NCI-H1694 (cell line): ENCODE data around the gene PBX3.
"Not testable (repeated sequence)": the region's sequence is repeated elsewhere in the genome, so short reads cannot be mapped to it uniquely, and the experiment has no call there.

Experiments used
- DNase-seq: peaks from one replicate; lab custom pipeline; 2025; lab: John Stamatoyannopoulos, UW

PBX3 gene

GRCh38 chr9:125823874-125824406, 76.8 kb downstream of the PBX3 start:
- DNase-seq = not testable (repeated sequence)

GRCh38 chr9:125825762-125826161, 78.6 kb downstream of the PBX3 start:
- no peak for DNase-seq

- no peak for DNase-seq
Observed at GRCh38 chr9:125826850-125827249, 79.7 kb downstream of the PBX3 start.

- DNase-seq = no peak
Observed at GRCh38 chr9:125829743-125830142, 82.6 kb downstream of the PBX3 start.

GRCh38 chr9:125831054-125831453, 83.9 kb downstream of the PBX3 start:
- no peak for DNase-seq

- no peak for DNase-seq
Observed at GRCh38 chr9:125831616-125832015, 84.4 kb downstream of the PBX3 start.

GRCh38 chr9:125835655-125836054, 88.5 kb downstream of the PBX3 start:
- DNase-seq = no peak

GRCh38 chr9:125839317-125839716, 92.1 kb downstream of the PBX3 start:
- no peak for DNase-seq

- DNase-seq = no peak
Observed at GRCh38 chr9:125841444-125841843, 94.3 kb downstream of the PBX3 start.

GRCh38 chr9:125842242-125842641, 95.1 kb downstream of the PBX3 start:
- no peak for DNase-seq

- DNase-seq = no peak
Observed at GRCh38 chr9:125843646-125844045, 96.5 kb downstream of the PBX3 start.

- DNase-seq = no peak
Observed at GRCh38 chr9:125844611-125845010, 97.4 kb downstream of the PBX3 start.

- no peak for DNase-seq
Observed at GRCh38 chr9:125845271-125845808, 98.2 kb downstream of the PBX3 start.

GRCh38 chr9:125847735-125848134, 100.6 kb downstream of the PBX3 start:
- DNase-seq = no peak

GRCh38 chr9:125850106-125850632, 103.0 kb downstream of the PBX3 start:
- peak; percentile 18 for DNase-seq

- DNase-seq = peak; percentile 5
Observed at GRCh38 chr9:125850763-125851162, 103.6 kb downstream of the PBX3 start.

GRCh38 chr9:125851979-125852378, 104.8 kb downstream of the PBX3 start:
- DNase-seq = peak; percentile 87

- DNase-seq = no peak
Observed at GRCh38 chr9:125852386-125852785, 105.2 kb downstream of the PBX3 start.

GRCh38 chr9:125854553-125855275, 107.5 kb downstream of the PBX3 start:
- no peak for DNase-seq

GRCh38 chr9:125856331-125856730, 109.2 kb downstream of the PBX3 start:
- peak; percentile 25 for DNase-seq

- no peak for DNase-seq
Observed at GRCh38 chr9:125861405-125862058, 114.4 kb downstream of the PBX3 start.

- DNase-seq = no peak
Observed at GRCh38 chr9:125863923-125864322, 116.8 kb downstream of the PBX3 start.
